SK-N-MC (cell line): ENCODE data around the gene GJA9.
"Not testable (repeated sequence)": the region's sequence is repeated elsewhere in the genome, so short reads cannot be mapped to it uniquely, and the experiment has no call there.

Experiments
- DNase-seq: peaks from one replicate; pipeline ENCODE4 v3.0.0-alpha.2; 2011; ENCODE audit warnings: low read depth, low spot score
- H3K27ac ChIP-seq: fragments of 200-600 bp; sonication (generic); 2 replicates; pipeline ENCODE4 v1.5.1; 2016; ENCODE audit warnings: mixed run types
- H3K36me3 ChIP-seq: fragments of 200-600 bp; sonication (generic); 2 replicates; pipeline ENCODE4 v1.6.1; 2017; ENCODE audit warnings: antibody characterized with exemption, low read length, mixed read lengths; ENCODE audit not compliant: insufficient read depth
- H3K4me3 ChIP-seq: fragments of 200-600 bp; sonication (generic); 2 replicates; pipeline ENCODE4 v1.5.1; 2016
- H3K9ac ChIP-seq: fragments of 200-600 bp; sonication (generic); 2 replicates; pipeline ENCODE4 v1.8.0; 2017; ENCODE audit warnings: mixed run types, mixed read lengths; ENCODE audit not compliant: insufficient read length
- H3K9me3 ChIP-seq: fragments of 200-600 bp; sonication (generic); 2 replicates; pipeline ENCODE4 v1.6.1; 2017; ENCODE audit warnings: low read depth, mild to moderate bottlenecking, antibody characterized with exemption, low read length, moderate library complexity, mixed read lengths
- EZH2 ChIP-seq: fragments of 200-600 bp; sonication (generic); IDR thresholded peaks from one replicate; pipeline ENCODE4 v1.6.1; 2017; ENCODE audit warnings: antibody characterized with exemption
- FOXP2 ChIP-seq: optimal IDR thresholded peaks from 2 replicates; pipeline ENCODE3; 2011; ENCODE audit warnings: mild to moderate bottlenecking, moderate library complexity; ENCODE audit not compliant: insufficient read depth; ENCODE audit errors: extremely low read length, control extremely low read depth
- POLR2AphosphoS5 ChIP-seq: IDR thresholded peaks from 2 replicates; pipeline ENCODE4 v1.6.1; 2012; ENCODE audit warnings: mild to moderate bottlenecking, low read depth, low read length, borderline replicate concordance

Gene GJA9

DNA sequence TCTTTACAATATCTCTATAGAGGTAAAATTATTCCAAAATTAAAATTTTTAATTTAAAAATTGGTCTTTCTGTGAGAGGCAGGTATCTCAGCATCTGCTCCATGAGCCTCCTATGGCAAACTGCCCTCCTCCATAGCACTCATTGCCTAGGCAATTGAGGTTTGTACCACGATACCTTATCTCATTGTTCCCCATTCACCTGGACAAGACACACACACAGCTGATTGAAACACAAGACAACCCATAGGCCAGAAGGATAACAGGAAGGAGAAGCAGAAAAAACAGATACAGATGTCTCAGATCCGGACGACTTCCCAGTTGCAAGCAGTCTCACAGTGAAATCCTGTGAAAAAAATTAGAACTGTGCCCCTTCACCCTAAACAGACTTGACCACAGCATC, 36.0 kb upstream of the GJA9 start:
- Histone ChIP-seq H3K4me3 (no peak overlapping the region), H3K27ac (no peak overlapping the region), H3K36me3 (no peaks in the 10 kb centered on the region), H3K9me3 (no peaks in the 10 kb centered on the region), H3K9ac (no peak overlapping the region)
- DNase-seq, result no peak
- TF ChIP-seq POLR2AphosphoS5, result no peak
- no peak for TF ChIP-seq FOXP2
- TF ChIP-seq EZH2, result no peak

DNA sequence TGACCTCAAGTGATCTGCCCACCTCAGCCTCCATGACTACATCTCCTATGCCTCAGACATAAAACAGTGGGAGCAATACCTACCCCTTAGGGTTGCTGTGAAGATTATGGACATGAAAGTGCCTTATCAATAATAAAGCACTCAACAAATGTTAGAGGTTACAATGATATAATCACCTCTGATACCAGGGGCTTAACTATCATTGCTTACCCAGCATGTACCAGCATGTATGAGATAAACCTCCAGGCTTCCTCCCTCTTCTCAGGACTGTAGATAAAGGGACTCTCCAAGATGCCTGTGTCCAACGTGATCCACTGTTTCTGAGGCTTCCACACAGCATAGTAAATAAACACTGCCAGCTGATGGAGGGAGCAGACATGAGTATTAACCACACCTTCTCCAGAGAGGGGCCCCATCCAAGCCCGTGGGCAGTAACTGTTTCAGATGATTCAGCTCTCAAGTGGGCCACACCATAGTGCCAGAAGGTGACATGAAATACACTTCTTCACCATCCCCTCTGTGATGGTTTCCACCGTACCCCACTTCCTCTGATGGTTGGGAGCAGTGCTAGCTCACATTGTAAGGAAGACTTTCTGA, 34.1 kb upstream of the GJA9 start:
- no peak for TF ChIP-seq POLR2AphosphoS5
- no peak for TF ChIP-seq FOXP2
- TF ChIP-seq EZH2, result no peak
- H3K4me3 ChIP-seq, result no peak overlapping the region
- no peak overlapping the region for H3K27ac ChIP-seq
- no peaks in the 10 kb centered on the region for H3K36me3 ChIP-seq
- DNase-seq, result no peak
- H3K9ac ChIP-seq, result no peak overlapping the region
- no peaks in the 10 kb centered on the region for H3K9me3 ChIP-seq

DNA sequence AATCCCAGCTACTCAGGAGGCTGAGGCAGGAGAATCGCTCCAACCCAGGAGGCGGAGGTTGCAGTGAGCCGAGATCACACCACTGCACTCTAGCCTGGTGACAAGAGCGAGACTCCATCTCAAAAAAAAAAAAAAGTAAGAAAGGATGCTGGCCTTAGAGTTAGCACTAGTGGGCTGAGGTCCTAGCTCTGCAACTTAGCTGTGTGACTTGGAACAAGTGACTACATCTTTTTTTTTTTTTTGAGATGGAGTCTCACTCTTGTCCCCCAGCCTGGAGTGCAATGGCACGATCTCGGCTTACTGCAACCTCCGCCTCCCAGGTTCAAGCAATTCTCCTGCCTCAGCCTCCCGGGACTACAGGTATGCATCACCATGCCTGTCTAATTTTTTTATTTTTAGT, 33.5 kb upstream of the GJA9 start:
- not testable (repeated sequence) for H3K9ac ChIP-seq, H3K4me3 ChIP-seq, DNase-seq, H3K36me3 ChIP-seq, H3K27ac ChIP-seq, H3K9me3 ChIP-seq

DNA sequence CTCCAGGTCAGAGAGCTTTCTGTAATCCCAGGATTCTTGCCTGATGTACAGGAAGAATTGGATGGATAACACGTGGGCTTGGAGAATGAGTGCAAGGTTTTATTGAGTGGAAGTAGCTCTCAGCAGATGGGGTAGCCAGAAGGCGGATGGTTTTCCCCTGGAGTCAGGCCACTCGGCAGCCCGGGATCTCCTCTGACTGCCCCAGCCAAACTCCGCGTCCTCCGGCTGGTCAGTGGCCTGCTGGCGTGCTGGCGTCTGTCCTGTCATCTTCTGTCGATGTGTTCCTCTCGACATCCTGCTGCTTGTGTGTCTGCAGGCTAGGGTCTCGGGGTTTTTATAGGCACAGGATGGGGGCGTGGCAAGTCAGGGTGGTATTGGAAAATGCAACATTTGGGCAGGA, 27.4 kb upstream of the GJA9 start:
- H3K9me3 ChIP-seq, result no peaks in the 10 kb centered on the region
- no peak overlapping the region for H3K9ac ChIP-seq
- H3K4me3 ChIP-seq, result no peak overlapping the region
- H3K27ac ChIP-seq, result no peak overlapping the region
- no peaks in the 10 kb centered on the region for H3K36me3 ChIP-seq
- TF ChIP-seq FOXP2 (no peak), POLR2AphosphoS5 (no peak), EZH2 (no peak)
- no peak for DNase-seq

DNA sequence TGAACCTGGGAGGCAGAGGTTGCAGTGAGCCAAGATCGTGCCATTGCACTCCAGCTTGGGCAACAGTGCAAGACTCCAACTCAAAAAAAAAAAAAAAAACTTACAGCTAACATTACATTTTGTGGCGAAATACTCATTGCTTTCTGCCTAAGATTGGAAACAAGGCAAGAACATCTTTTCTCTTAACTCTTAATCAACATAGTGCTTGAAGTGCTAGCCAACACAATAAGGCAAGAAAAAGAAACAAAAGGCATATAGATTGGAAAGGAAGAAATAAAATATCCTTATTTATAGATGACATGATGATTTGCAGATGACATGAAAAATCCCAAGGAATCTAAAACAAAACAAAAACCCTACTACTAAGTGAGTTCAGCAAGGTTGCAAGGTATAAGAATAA, 24.6 kb upstream of the GJA9 start:
- no peak for TF ChIP-seq POLR2AphosphoS5
- TF ChIP-seq FOXP2, result no peak
- no peak for TF ChIP-seq EZH2
- DNase-seq, result no peak
- H3K27ac ChIP-seq, result no peak overlapping the region
- no peak overlapping the region for H3K4me3 ChIP-seq
- no peaks in the 10 kb centered on the region for H3K36me3 ChIP-seq
- no peak overlapping the region for H3K9ac ChIP-seq
- H3K9me3 ChIP-seq, result no peaks in the 10 kb centered on the region

DNA sequence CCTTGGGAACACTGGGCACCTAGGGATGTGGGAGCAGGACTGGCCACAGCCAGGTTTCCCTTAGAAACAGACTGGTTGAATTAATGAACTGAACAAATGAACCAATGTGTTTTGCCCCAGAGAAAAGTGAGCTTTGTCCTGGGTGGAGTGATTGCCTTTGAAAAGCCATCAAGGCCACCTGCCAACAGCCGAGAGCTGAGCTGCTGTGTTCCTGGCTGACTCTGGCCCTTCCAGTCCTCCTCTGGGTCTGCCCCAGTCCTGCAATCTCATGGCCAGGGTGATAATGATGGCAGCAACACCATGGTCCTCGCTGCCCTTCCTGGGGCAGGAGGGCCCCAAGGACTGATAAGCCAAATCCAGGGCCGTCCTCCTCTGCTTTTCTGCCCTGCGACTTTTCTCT, 18.2 kb upstream of the GJA9 start:
- DNase-seq, result no peak
- Histone ChIP-seq H3K9ac (no peak overlapping the region), H3K36me3 (no peaks in the 10 kb centered on the region), H3K9me3 (no peaks in the 10 kb centered on the region), H3K4me3 (no peak overlapping the region), H3K27ac (no peak overlapping the region)
- no peak for TF ChIP-seq FOXP2
- no peak for TF ChIP-seq EZH2
- TF ChIP-seq POLR2AphosphoS5, result no peak

DNA sequence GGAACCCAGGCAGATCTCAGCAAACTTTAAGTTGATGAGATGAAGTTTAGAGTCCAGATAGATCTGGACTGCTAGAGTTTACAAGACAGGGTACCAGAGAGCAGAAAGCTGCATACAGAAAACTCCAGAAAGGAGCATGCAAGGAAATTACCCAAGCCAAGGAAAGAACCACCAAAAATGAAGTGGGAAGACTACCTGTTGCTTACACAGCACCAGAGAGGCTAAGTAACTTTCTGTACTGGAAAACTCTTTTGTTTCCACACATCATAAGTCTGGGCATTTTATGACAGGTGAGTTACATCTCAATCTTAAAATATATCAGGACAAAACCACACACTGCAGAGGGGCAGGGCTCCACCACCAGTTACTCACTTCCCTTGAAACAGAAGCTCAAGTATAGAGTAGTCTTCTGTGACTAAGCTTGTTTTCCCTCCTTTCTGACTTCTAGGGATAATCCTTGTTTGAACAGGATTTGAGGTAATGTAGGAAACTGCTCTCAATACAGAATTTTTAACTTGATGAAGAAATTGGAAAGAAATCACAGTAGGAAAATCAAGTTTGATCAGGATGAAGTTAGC, 17.4 kb upstream of the GJA9 start:
- no peak for DNase-seq
- no peak overlapping the region for H3K27ac ChIP-seq

DNA sequence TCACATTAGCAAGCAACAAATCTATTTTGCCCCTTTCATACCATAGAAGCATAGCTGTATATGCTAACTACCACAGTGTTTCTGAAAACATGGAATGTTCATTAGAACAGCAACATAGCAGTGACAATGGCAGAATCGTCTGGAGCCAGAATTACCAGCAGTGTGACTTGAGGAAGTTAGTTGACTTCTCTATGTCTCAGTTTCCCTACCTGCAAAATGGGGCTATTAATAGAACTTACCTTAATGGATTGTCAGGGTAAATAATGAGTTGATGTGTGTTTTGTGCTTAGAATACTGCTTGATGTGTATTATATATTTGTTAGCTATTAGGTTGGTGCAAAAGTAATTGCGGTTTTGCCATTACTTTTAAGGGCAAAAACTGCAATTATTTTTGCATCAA, 14.8 kb upstream of the GJA9 start:
- Histone ChIP-seq H3K9me3 (no peaks in the 10 kb centered on the region), H3K4me3 (no peak overlapping the region), H3K9ac (no peak overlapping the region), H3K27ac (no peak overlapping the region), H3K36me3 (no peaks in the 10 kb centered on the region)
- DNase-seq, result no peak
- no peak for TF ChIP-seq EZH2
- no peak for TF ChIP-seq FOXP2
- TF ChIP-seq POLR2AphosphoS5, result no peak

More for the DNA sequence above, 17.4 kb upstream of the GJA9 start:
- Histone ChIP-seq H3K36me3 (no peaks in the 10 kb centered on the region), H3K4me3 (no peak overlapping the region), H3K9ac (no peak overlapping the region), H3K9me3 (no peaks in the 10 kb centered on the region)
- TF ChIP-seq FOXP2 (no peak), POLR2AphosphoS5 (no peak), EZH2 (no peak)

DNA sequence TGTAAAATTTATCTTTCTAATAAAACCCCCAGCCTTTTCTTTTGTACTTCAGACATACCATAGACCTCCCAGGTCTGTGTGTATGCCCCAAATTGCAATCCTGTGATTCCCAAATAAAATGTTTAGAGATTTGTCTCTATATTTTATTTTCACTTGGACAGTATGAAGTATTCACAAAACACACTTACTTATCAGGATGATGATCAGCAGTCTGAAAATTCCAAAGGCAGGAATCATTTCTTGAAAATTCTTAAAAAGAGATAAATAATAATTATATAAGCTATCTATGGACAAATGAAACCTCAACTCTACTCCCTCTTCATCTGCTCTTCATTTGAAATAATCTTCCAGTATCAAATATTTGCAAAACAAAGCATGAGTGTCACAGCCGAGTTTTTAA, 11.6 kb upstream of the GJA9 start:
- Histone ChIP-seq H3K9ac (no peak overlapping the region), H3K36me3 (no peaks in the 10 kb centered on the region), H3K9me3 (no peaks in the 10 kb centered on the region), H3K4me3 (no peak overlapping the region), H3K27ac (no peak overlapping the region)
- no peak for TF ChIP-seq FOXP2
- TF ChIP-seq POLR2AphosphoS5, result no peak
- TF ChIP-seq EZH2, result no peak
- no peak for DNase-seq
